GM19328 (cell line): Measurements from ENCODE around the gene APH1B.

ENCODE experiments used
- ATAC-seq: cut with Tn5 transposase; IDR thresholded peaks from one replicate; pipeline ENCODE4 v1.9.1; 2021; ENCODE audit warnings: mild to moderate bottlenecking, moderate library complexity; ENCODE audit not compliant: unreplicated experiment

Gene APH1B

DNA sequence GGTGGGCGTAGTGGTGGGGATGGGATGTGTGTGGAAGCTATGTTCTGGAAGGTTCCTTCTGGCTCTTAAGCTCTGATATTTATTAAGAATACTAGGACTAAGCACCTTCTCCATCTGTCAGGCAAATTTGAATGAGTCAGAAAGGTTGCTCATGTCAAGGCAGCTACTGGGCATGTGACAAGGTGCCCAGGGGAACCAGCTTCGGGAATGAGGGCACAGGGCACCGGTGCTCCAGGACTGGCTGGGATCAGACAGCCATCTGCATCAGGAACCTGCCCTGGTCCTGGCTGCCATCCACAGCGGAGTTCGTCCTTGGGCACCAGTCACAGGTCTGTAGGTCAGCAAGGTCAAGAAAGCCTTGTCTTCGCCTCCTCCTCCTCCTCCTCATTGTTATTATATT, 71.8 kb downstream of the APH1B start:
- no peak for ATAC-seq

GRCh38 chr15:63349621-63350020, 72.2 kb downstream of the APH1B start:
- no peak for ATAC-seq

- no peak for ATAC-seq
These were observed 72.8 kb downstream of the APH1B start for GRCh38 chr15:63350178-63350621.

DNA sequence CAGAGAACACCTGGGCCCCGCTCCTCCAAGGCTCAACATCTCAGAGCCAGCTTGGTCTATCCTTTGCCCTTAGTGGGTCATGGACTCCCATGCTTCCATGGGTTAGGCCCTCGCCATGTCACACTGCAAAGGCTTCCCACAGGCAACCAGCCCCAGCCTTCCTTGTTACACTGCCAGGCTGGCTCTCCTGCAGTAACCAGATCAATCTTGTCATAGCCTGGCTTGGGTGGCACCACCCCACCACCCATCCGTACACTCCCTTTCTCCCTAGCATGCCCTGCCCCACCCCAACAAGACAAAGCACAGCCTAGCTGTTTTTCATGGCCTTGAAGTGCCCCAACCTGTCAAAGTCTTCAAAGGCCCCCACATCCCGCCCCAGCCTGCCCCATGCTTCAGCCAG, 73.8 kb downstream of the APH1B start:
- ATAC-seq, result no peak

DNA sequence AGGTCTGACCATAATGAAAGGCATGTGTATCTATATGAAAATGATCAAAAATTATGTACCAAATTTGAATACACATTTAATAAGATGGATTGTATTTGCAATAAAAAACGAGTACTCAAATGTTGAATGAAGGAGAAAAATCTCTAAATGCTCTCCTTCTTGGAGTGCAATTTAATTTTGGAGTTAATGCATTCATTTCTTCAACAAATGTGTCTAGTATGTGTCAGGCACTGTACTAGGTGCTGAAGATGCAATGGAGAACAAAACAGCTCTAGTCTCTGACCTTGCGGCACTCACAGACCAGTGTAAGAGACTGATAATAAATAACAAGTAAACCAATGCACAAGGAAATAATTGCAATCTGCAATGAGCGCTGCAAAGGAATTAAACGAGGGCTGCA, 75.4 kb downstream of the APH1B start:
- ATAC-seq, result no peak

- ATAC-seq, result no peak
These were observed 75.9 kb downstream of the APH1B start for GRCh38 chr15:63353261-63353660.

- no peak for ATAC-seq
These were observed 76.5 kb downstream of the APH1B start for GRCh38 chr15:63353887-63354286.

DNA sequence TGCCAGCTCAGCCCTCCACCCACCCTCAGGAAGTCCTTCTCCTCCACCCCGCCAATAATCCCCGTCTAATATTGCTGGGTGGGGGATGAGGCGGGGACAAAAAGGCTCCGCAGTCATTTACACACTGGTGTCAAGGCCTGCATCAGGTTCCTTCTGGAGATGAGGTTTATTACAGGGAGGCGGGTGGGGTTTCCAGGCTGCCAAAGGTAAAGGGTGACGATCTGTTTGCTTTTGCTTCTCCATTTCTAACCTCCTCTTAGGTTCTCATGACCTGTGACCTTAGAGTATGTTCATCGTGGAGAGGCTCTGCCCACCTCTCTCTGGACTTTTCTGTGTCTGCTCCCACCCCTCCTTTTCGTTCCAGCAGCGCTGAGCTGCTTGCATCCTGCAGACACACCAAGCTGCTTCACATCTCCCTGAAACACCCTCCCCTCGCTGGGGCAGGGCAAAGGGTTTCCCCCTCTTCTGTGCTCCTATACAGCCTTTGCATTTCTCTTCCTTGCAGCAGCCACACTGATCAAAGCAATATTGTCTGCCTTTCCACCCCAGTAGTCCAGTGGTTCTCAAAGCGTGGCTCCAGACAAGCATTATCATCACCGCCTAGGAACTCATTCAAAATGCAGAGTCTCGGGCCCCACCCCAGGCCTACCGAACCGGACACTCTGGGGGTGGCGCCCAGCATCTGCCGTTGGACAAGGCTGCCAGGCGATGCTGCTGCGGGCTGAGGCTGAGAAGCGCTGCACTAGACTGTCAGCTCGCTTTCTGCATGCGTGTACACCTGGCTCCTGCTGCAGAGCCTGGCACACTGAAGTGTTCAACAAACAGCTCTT, 77.6 kb downstream of the APH1B start:
- no peak for ATAC-seq

DNA sequence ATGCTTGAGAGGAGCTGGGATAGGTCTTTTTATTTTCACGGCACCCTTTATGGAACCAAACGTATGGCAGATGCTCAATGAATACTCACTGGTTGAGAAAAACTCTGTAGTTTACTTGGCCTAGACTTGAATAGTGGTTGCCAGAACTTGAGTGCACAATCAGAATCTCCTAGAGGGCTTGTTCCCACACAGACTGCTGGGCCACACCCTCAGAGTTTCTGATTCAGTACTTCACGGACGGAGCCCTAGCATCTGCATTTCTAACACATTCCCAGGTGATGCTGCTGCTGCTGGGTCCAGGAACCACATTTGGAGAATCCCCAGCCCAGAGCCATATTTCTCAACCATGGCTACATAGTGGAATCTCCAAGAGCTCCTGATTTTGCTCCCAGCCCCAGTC, 79.7 kb downstream of the APH1B start:
- ATAC-seq, result no peak

DNA sequence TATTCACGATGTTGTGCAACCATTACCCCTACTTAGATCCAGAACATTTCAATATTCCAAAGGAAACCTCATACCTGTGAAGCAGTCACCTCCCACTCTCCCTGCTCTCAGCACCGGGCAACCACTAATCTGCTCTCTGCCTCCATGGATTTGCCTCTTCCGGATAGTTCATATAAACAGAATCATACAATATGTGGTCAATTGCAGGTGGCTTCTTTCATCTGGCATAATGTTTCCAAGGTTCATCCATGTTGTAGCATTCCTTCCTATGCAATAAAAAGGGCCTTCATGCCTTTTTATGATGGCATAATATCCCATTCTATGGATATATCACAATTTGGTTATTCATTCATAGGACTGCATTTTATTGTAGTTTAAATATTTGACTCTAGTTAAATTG, 80.3 kb downstream of the APH1B start:
- ATAC-seq, result no peak

GRCh38 chr15:63358241-63359029, 81.0 kb downstream of the APH1B start:
- no peak for ATAC-seq
